ENCODE data around the gene C20orf173. TPM values are rescaled to one million over a fixed set of nuclear protein-coding genes. Genes with fewer than 3 reads are reported as not detected.

The C20orf173 gene
- total and polyA plus RNA-seq, 2 donors (not counting 1 experiment from before 2014, with no cell fraction given) = not detected

DNA sequence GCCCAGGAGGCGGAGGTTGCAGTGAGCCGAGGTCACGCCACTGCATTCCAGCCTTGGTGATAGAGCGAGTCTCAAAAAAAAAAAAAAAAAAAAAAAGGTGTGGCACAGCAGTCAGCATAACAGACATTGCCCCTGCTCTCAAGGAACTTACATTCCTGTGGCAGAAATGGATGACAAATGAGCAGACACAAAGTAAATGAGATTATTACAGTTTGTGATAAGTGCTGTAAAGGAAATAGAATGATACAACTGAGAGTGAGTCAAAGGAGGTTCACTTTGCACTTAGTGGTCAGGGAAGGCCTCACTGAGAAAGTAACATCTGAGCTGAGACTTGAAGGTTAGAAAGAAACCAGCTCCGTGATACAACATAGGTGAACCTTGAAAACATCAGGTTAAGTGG lies 37.6 kb downstream of the C20orf173 start:
- H3K36me3 ChIP-seq (ENCODE audit: control insufficient read depth, insufficient read depth, low read length) = peaks cover 35% of the 10 kb centered on the region

DNA sequence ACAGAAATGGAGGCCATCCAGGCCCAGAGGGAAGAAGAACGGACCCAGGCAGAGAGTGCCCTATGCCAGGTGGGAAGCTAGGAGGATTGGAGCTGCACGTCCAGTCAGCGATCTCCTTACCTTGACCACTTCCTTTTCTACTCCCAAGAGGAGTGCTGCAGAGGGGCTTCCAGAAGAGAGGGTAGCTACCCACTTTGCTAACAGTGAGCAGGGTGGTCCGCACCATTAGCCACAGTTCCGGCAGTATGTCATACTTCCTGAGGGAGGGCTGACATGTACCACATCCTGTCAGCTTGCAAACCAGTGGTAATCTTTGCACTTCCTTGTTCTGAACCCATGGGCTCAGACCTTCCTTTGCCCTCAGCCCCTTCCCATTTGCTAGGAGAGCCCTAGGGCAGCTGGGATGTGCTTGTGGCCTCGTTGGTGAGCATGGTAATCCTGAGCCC lies 38.7 kb downstream of the C20orf173 start:
- no peak for TF ChIP-seq EZH2 (IDR thresholded peaks at IDR 0.05; ENCODE audit: low read length, missing control alignments)
- TF ChIP-seq, protein P1, sequence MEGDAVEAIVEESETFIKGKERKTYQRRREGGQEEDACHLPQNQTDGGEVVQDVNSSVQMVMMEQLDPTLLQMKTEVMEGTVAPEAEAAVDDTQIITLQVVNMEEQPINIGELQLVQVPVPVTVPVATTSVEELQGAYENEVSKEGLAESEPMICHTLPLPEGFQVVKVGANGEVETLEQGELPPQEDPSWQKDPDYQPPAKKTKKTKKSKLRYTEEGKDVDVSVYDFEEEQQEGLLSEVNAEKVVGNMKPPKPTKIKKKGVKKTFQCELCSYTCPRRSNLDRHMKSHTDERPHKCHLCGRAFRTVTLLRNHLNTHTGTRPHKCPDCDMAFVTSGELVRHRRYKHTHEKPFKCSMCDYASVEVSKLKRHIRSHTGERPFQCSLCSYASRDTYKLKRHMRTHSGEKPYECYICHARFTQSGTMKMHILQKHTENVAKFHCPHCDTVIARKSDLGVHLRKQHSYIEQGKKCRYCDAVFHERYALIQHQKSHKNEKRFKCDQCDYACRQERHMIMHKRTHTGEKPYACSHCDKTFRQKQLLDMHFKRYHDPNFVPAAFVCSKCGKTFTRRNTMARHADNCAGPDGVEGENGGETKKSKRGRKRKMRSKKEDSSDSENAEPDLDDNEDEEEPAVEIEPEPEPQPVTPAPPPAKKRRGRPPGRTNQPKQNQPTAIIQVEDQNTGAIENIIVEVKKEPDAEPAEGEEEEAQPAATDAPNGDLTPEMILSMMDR (conservative IDR thresholded peaks at IDR 0.05 in 1 of 2, IDR thresholded peaks at IDR 0.05 in 1 of 2; ENCODE audit: low read depth in 1 of 2, low read length in 2 of 2) = no peak
- no peak overlapping the region for H2AFZ ChIP-seq (ENCODE audit: low read length)
- H3K36me3 ChIP-seq (ENCODE audit: control insufficient read depth, insufficient read depth, low read length) = peaks cover 32% of the 10 kb centered on the region
- H3K9ac ChIP-seq (ENCODE audit: insufficient read depth, low read length) = no peak overlapping the region
- no peak overlapping the region for H3K4me3 ChIP-seq (replicated peaks in 1 of 4; ENCODE audit: control extremely low read depth in 1 of 4, insufficient read depth in 1 of 4, low read depth in 3 of 4, low read length in 4 of 4)
- no peaks in the 10 kb centered on the region for H3K27me3 ChIP-seq (ENCODE audit: control insufficient read depth, insufficient read depth, low read length)
- no peaks in the 10 kb centered on the region for H4K20me1 ChIP-seq (ENCODE audit: control insufficient read depth, extremely low read depth, insufficient read depth, low read length)
- H3K4me2 ChIP-seq (ENCODE audit: extremely low read depth, insufficient read depth, low read length) = no peak overlapping the region
- no peaks in the 10 kb centered on the region for H3K4me1 ChIP-seq (ENCODE audit: control insufficient read depth, extremely low read depth, insufficient read depth, low read length)
- no peak overlapping the region for H3K27ac ChIP-seq (ENCODE audit: insufficient read depth, low read length)
- no peaks in the 10 kb centered on the region for H3K79me2 ChIP-seq (ENCODE audit: control insufficient read depth, insufficient read depth, low read length)
- no peak for DNase-seq (ENCODE audit: low read depth in 2 of 2)
- H3K9me3 ChIP-seq (ENCODE audit: control insufficient read depth, insufficient read depth, low read depth, low read length) = no peaks in the 10 kb centered on the region

More for the DNA sequence above, 37.6 kb downstream of the C20orf173 start:
- no peak overlapping the region for H2AFZ ChIP-seq (ENCODE audit: low read length)
- H3K9me3 ChIP-seq (ENCODE audit: control insufficient read depth, insufficient read depth, low read depth, low read length) = no peaks in the 10 kb centered on the region
- H3K79me2 ChIP-seq (ENCODE audit: control insufficient read depth, insufficient read depth, low read length) = no peaks in the 10 kb centered on the region
- no peak overlapping the region for H3K4me2 ChIP-seq (ENCODE audit: extremely low read depth, insufficient read depth, low read length)
- no peaks in the 10 kb centered on the region for H3K4me1 ChIP-seq (ENCODE audit: control insufficient read depth, extremely low read depth, insufficient read depth, low read length)
- no peak overlapping the region for H3K4me3 ChIP-seq (replicated peaks in 1 of 4; ENCODE audit: control extremely low read depth in 1 of 4, insufficient read depth in 1 of 4, low read depth in 3 of 4, low read length in 4 of 4)
- no peak overlapping the region for H3K27ac ChIP-seq (ENCODE audit: insufficient read depth, low read length)
- no peaks in the 10 kb centered on the region for H3K27me3 ChIP-seq (ENCODE audit: control insufficient read depth, insufficient read depth, low read length)
- H3K9ac ChIP-seq (ENCODE audit: insufficient read depth, low read length) = no peak overlapping the region
- no peaks in the 10 kb centered on the region for H4K20me1 ChIP-seq (ENCODE audit: control insufficient read depth, extremely low read depth, insufficient read depth, low read length)
- no peak for TF ChIP-seq EZH2 (IDR thresholded peaks at IDR 0.05; ENCODE audit: low read length, missing control alignments)
- TF ChIP-seq, protein P1 (conservative IDR thresholded peaks at IDR 0.05 in 1 of 2, IDR thresholded peaks at IDR 0.05 in 1 of 2; ENCODE audit: low read depth in 1 of 2, low read length in 2 of 2) = no peak
- peak in 1 of 2 donors; percentile 68 for DNase-seq (ENCODE audit: low read depth in 2 of 2)

DNA sequence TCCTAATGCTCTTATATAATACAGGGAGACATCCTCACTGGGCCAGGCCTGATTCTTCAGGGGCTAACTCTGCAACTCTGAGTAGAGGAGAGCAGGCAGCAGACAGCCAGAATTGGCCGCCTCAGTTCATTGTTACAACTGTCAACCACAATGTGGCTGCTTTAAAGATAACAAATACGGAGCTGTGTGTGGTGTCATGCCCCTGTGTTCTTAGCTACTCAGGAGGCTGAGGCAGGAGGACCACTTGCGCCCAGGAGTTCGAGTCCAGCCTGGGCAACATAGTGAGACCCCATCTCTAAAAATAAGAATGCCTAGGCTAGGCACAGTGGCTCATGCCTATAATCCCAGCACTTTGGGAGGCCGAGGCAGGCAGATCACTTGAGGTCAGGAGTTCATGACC lies 39.7 kb downstream of the C20orf173 start:
- H3K79me2 ChIP-seq (ENCODE audit: control insufficient read depth, insufficient read depth, low read length) = no peaks in the 10 kb centered on the region
- H3K36me3 ChIP-seq (ENCODE audit: control insufficient read depth, insufficient read depth, low read length) = peaks cover 28% of the 10 kb centered on the region
- DNase-seq (ENCODE audit: low read depth in 2 of 2) = no peak
- H3K9ac ChIP-seq (ENCODE audit: insufficient read depth, low read length) = no peak overlapping the region
- H3K4me2 ChIP-seq (ENCODE audit: extremely low read depth, insufficient read depth, low read length) = no peak overlapping the region
- H2AFZ ChIP-seq (ENCODE audit: low read length) = no peak overlapping the region
- H3K27me3 ChIP-seq (ENCODE audit: control insufficient read depth, insufficient read depth, low read length) = no peaks in the 10 kb centered on the region
- H3K27ac ChIP-seq (ENCODE audit: insufficient read depth, low read length) = no peak overlapping the region
- H4K20me1 ChIP-seq (ENCODE audit: control insufficient read depth, extremely low read depth, insufficient read depth, low read length) = no peaks in the 10 kb centered on the region
- H3K4me3 ChIP-seq (replicated peaks in 1 of 4; ENCODE audit: control extremely low read depth in 1 of 4, insufficient read depth in 1 of 4, low read depth in 3 of 4, low read length in 4 of 4) = no peak overlapping the region
- TF ChIP-seq EZH2 (IDR thresholded peaks at IDR 0.05; ENCODE audit: low read length, missing control alignments) = no peak
- TF ChIP-seq, protein P1 (conservative IDR thresholded peaks at IDR 0.05 in 1 of 2, IDR thresholded peaks at IDR 0.05 in 1 of 2; ENCODE audit: low read depth in 1 of 2, low read length in 2 of 2) = no peak
- no peaks in the 10 kb centered on the region for H3K9me3 ChIP-seq (ENCODE audit: control insufficient read depth, insufficient read depth, low read depth, low read length)
- H3K4me1 ChIP-seq (ENCODE audit: control insufficient read depth, extremely low read depth, insufficient read depth, low read length) = no peaks in the 10 kb centered on the region

Measured in fibroblast of lung (primary cell).